H1 (cell line): ENCODE results near the gene ARL8A. TPM values are rescaled to one million over a fixed set of nuclear protein-coding genes. Genes with fewer than 3 reads are reported as not detected.

Experiments used
- CTCF ChIA-PET: fragments of 300-600 bp; sonication (Branson Sonifier 250); formaldehyde crosslinking; loops from one replicate; lab custom pipeline; 2021; ENCODE audit not compliant: partially characterized antibody; lab: Charles Lee
- POLR2A ChIA-PET: fragments of 300-600 bp; sonication (Branson Sonifier 250); formaldehyde crosslinking; loops from one replicate; lab custom pipeline; 2021; ENCODE audit warnings: inconsistent platforms; ENCODE audit not compliant: partially characterized antibody; lab: Charles Lee
- DNase-seq, 2 experiments: peaks; one replicate each; pipeline versions ENCODE4 v3.0.0 to v3.0.0-alpha.2; 2010 to 2022; ENCODE audit warnings: low spot score in 2 of 2, low read depth in 1 of 2, mixed read lengths in 1 of 2
- FAIRE-seq: peaks from 2 replicates; lab custom pipeline; 2011; peaks lifted over from hg19 to GRCh38; lab: Jason Lieb, UNC
- H2AFZ ChIP-seq: 2 replicates; pipeline ENCODE4 v1.8.1; 2012; ENCODE audit warnings: low read length, inconsistent platforms
- H2AK5ac ChIP-seq: 2 replicates; pipeline ENCODE4 v1.6.1; 2013; ENCODE audit warnings: low read depth, low read length
- H2BK120ac ChIP-seq: replicated peaks from 2 replicates; pipeline ENCODE3; 2013; ENCODE audit warnings: low read depth, low read length, inconsistent platforms
- H2BK12ac ChIP-seq: 2 replicates; pipeline ENCODE4 v1.6.1; 2013; ENCODE audit warnings: low read depth, low read length
- H2BK15ac ChIP-seq: 2 replicates; pipeline ENCODE4 v1.6.1; 2013; ENCODE audit warnings: low read length
- H2BK20ac ChIP-seq: 2 replicates; pipeline ENCODE4 v1.6.1; 2013; ENCODE audit warnings: low read length
- H2BK5ac ChIP-seq: 2 replicates; pipeline ENCODE4 v1.6.1; 2013; ENCODE audit warnings: low read depth, low read length
- H3K14ac ChIP-seq: 2 replicates; pipeline ENCODE4 v1.6.1; 2013; ENCODE audit warnings: inconsistent platforms; ENCODE audit not compliant: insufficient read length
- H3K18ac ChIP-seq: 2 replicates; pipeline ENCODE4 v1.6.1; 2013; ENCODE audit warnings: low read length; ENCODE audit errors: extremely low read depth
- H3K23ac ChIP-seq: 2 replicates; pipeline ENCODE4 v1.6.1; 2013; ENCODE audit warnings: inconsistent platforms; ENCODE audit not compliant: insufficient read length
- H3K23me2 ChIP-seq: 2 replicates; pipeline ENCODE4 v1.6.1; 2013; ENCODE audit warnings: low read depth, low read length
- H3K27ac ChIP-seq: 2 replicates; pipeline ENCODE4 v1.6.1; 2011; ENCODE audit warnings: low read depth, low read length, inconsistent platforms
- H3K27me3 ChIP-seq, 4 experiments: replicated peaks in 1 of 4; 1 replicate in 1 of 4; 2 replicates in 3 of 4; pipeline versions ENCODE4 v1.6.1 to v1.8.1; 2011 to 2013; ENCODE audit warnings: low read length in 3 of 4, mild to moderate bottlenecking in 3 of 4, inconsistent platforms in 2 of 4, mixed read lengths in 2 of 4, moderate library complexity in 1 of 4; ENCODE audit not compliant: control insufficient read depth in 3 of 4, insufficient read depth in 3 of 4; ENCODE audit errors: extremely low read depth in 1 of 4
- H3K36me3 ChIP-seq, 4 experiments: 2 replicates each; pipeline versions ENCODE4 v1.6.1 to v1.8.1; 2011 to 2013; ENCODE audit warnings: mild to moderate bottlenecking in 4 of 4, low read length in 3 of 4, moderate library complexity in 2 of 4, control low read depth in 1 of 4, inconsistent platforms in 1 of 4; ENCODE audit not compliant: insufficient read depth in 4 of 4, control insufficient read depth in 2 of 4
- H3K4ac ChIP-seq: replicated peaks from 2 replicates; pipeline ENCODE3; 2013; ENCODE audit warnings: low read length, low read depth, mixed read lengths, inconsistent platforms; ENCODE audit not compliant: insufficient read length
- H3K4me1 ChIP-seq, 4 experiments: replicated peaks in 1 of 4; 1 replicate in 1 of 4; 2 replicates in 3 of 4; pipeline versions ENCODE4 v1.6.1 to v1.8.1; 2011 to 2013; ENCODE audit warnings: low read length in 3 of 4, inconsistent platforms in 2 of 4, mixed read lengths in 1 of 4; ENCODE audit not compliant: insufficient read depth in 4 of 4, control insufficient read depth in 3 of 4
- H3K4me2 ChIP-seq, 2 experiments: 2 replicates each; pipeline versions ENCODE4 v1.6.1 to v1.8.1; 2011 to 2013; ENCODE audit warnings: low read depth in 2 of 2, low read length in 2 of 2, control low read depth in 1 of 2, inconsistent platforms in 1 of 2, mild to moderate bottlenecking in 1 of 2; ENCODE audit not compliant: insufficient read depth in 1 of 2
- H3K4me3 ChIP-seq, 4 experiments: fragments of 200-600, 300-600 bp in 1 of 4; sonication (generic), shearing (Covaris generic), sonication (Bioruptor Twin) in 1 of 4; 2 replicates each; pipeline versions ENCODE4 v1.5.1 to v1.8.1; 2011 to 2016; ENCODE audit warnings: low read length in 4 of 4, low read depth in 3 of 4, control low read depth in 2 of 4, inconsistent platforms in 2 of 4, mild to moderate bottlenecking in 2 of 4, mixed read lengths in 1 of 4, moderate library complexity in 1 of 4; ENCODE audit not compliant: insufficient read depth in 2 of 4; ENCODE audit errors: extremely low read depth in 1 of 4
- H3K56ac ChIP-seq: replicated peaks from 2 replicates; pipeline ENCODE3; 2013; ENCODE audit warnings: low read depth, mild to moderate bottlenecking, mixed read lengths, low read length, inconsistent platforms; ENCODE audit not compliant: insufficient read length
- H3K79me1 ChIP-seq: 2 replicates; pipeline ENCODE4 v1.6.1; 2013; ENCODE audit warnings: low read depth, low read length, control low read depth
- H3K79me2 ChIP-seq, 2 experiments: 2 replicates each; pipeline versions ENCODE4 v1.6.1 to v1.8.1; 2012 to 2013; ENCODE audit warnings: low read length in 2 of 2, mild to moderate bottlenecking in 2 of 2, inconsistent platforms in 1 of 2; ENCODE audit not compliant: insufficient read depth in 2 of 2, control insufficient read depth in 1 of 2
- H3K9ac ChIP-seq, 4 experiments: replicated peaks in 1 of 4; 1 replicate in 1 of 4; 2 replicates in 3 of 4; pipeline versions ENCODE4 v1.6.1 to v1.8.1; 2011 to 2013; ENCODE audit warnings: low read depth in 3 of 4, low read length in 3 of 4, control low read depth in 2 of 4, mild to moderate bottlenecking in 2 of 4, moderate library complexity in 2 of 4, inconsistent platforms in 1 of 4; ENCODE audit errors: extremely low read depth in 1 of 4
- H3K9me3 ChIP-seq, 2 experiments: 2 replicates each; pipeline versions ENCODE4 v1.6.1 to v1.8.1; 2012 to 2013; ENCODE audit warnings: mild to moderate bottlenecking in 2 of 2, moderate library complexity in 2 of 2, control low read depth in 1 of 2, inconsistent platforms in 1 of 2, low read depth in 1 of 2, low read length in 1 of 2, mixed read lengths in 1 of 2; ENCODE audit not compliant: insufficient read depth in 2 of 2
- H4K20me1 ChIP-seq, 2 experiments: replicated peaks in 1 of 2; 2 replicates each; pipeline versions ENCODE3 to v1.8.1; 2011 to 2013; ENCODE audit warnings: inconsistent platforms in 2 of 2, low read length in 2 of 2, mild to moderate bottlenecking in 1 of 2; ENCODE audit not compliant: insufficient read depth in 2 of 2, control insufficient read depth in 1 of 2
- H4K5ac ChIP-seq: 2 replicates; pipeline ENCODE4 v1.6.1; 2013; ENCODE audit warnings: low read length, low read depth, mixed read lengths, inconsistent platforms; ENCODE audit not compliant: insufficient read length
- H4K8ac ChIP-seq: 2 replicates; pipeline ENCODE4 v1.8.0; 2013; ENCODE audit warnings: mild to moderate bottlenecking, moderate library complexity, low read length, inconsistent platforms; ENCODE audit not compliant: insufficient read depth; ENCODE audit errors: extremely low read depth
- H4K91ac ChIP-seq: replicated peaks from 2 replicates; pipeline ENCODE3; 2013; ENCODE audit warnings: low read length, mixed read lengths, inconsistent platforms; ENCODE audit not compliant: insufficient read length
- EZH2 ChIP-seq: fragments of 200-600 bp; sonication (generic); IDR thresholded peaks from 2 replicates; pipeline ENCODE4 v1.7.1; 2012; ENCODE audit warnings: low read depth, mild to moderate bottlenecking, moderate library complexity, low read length, inconsistent platforms; ENCODE audit not compliant: severe bottlenecking
- JUND ChIP-seq: IDR thresholded peaks from 2 replicates; pipeline ENCODE4 v1.6.1; 2011; ENCODE audit warnings: mild to moderate bottlenecking, improper control_type of control experiment, low read length
- MAX ChIP-seq: IDR thresholded peaks from 2 replicates; pipeline ENCODE4 v1.6.1; 2012; ENCODE audit warnings: inconsistent platforms
- NANOG ChIP-seq: IDR thresholded peaks from 2 replicates; pipeline ENCODE4 v1.6.1; 2011; ENCODE audit warnings: low read length, low read depth, mild to moderate bottlenecking, inconsistent platforms; ENCODE audit not compliant: insufficient read depth, poor library complexity, severe bottlenecking
- RXRA ChIP-seq: IDR thresholded peaks from 2 replicates; pipeline ENCODE4 v1.6.1; 2011; ENCODE audit warnings: low read depth, mild to moderate bottlenecking, low read length, moderate library complexity; ENCODE audit not compliant: insufficient read depth
- WGBS, 2 experiments: shearing (Covaris generic) in 1 of 2; methylation state at CpG; one replicate each; pipeline versions ENCODE4 v1.1.6 to v1.1.7; 2013 to 2015; ENCODE audit warnings: low lambda C conversion rate in 2 of 2, mixed read lengths in 2 of 2, inconsistent platforms in 1 of 2, low coverage in 1 of 2, missing lambda C conversion rate in 1 of 2; ENCODE audit not compliant: insufficient replicate concordance in 2 of 2, insufficient coverage in 1 of 2, insufficient read length in 1 of 2; ENCODE audit errors: extremely low coverage in 1 of 2, missing lambda C conversion rate in 1 of 2; 5-methylcytosine and 5-hydroxymethylcytosine counted together
- polyA plus RNA-seq, 7 experiments: library from polyadenylated mRNA; depleted of rRNA in 3 of 7; stranded (reverse) in 5 of 7; unstranded in 2 of 7; fragments of >200 nt in 5 of 7; fragments of 200-250 nt in 2 of 7; gene quantifications; 1 replicate in 5 of 7; 2 replicates in 1 of 7; 4 replicates in 1 of 7; pipeline versions ENCODE4 v1.2.1 to v1.2.3, GENCODE V29; 2011 to 2013; ENCODE audit warnings: missing spikeins in 2 of 7, mixed read lengths in 2 of 7
- total RNA-seq: library from RNA; stranded (reverse); fragmentation: NEBNext Ultra II Directional; extraction: Animal tissue kit (Norgen Biotek cat#: 25700); gene quantifications from 2 replicates; pipeline ENCODE4 v1.2.1, GENCODE V29; 2021

The ARL8A gene
- total and polyA plus RNA-seq, 2 of the 8 experiments (the other 6 are each of a cell fraction or from before 2014, with no cell fraction given), result 40.3 to 58.7 TPM

GRCh38 chr1:202123336-202123813 is 21.2 kb downstream of the ARL8A start:
- no peak overlapping the region for H3K4me3 ChIP-seq
- POLR2A ChIA-PET, result interaction anchor here (0.5 to 7.2 kb wide), 10 partner anchors 8 to 899 kb away, joined by 3 to 98 read pairs (median 6); partner anchors contain the start of genes ELF3 and TIMM17A
- no peak overlapping the region for H2AK5ac ChIP-seq
- peaks cover 0 to 5% (median 4%) of the 10 kb centered on the region in 4 experiments; a peak in 6 of 7 replicates for H3K4me1 ChIP-seq
- no peak for DNase-seq
- H3K27ac ChIP-seq, result no peak overlapping the region
- no peak overlapping the region for H2AFZ ChIP-seq
- 93% methylated on average over 10 of the region's 10 CpGs; no CpG with 5 or more reads in 1 of the 2 experiments for WGBS, 2 experiments
- no peak for TF ChIP-seq NANOG
- no peak for TF ChIP-seq RXRA
- TF ChIP-seq MAX, result no peak
- peak; percentile 26 for TF ChIP-seq EZH2
- TF ChIP-seq JUND, result no peak
- FAIRE-seq, result no peak
- H4K8ac ChIP-seq, result no peak overlapping the region
- 0 out of 2 replicates have a peak overlapping the region, but pooled peaks have one; percentile 92 for H2BK15ac ChIP-seq
- H3K79me2 ChIP-seq, result no peaks in the 10 kb centered on the region
- 0 out of 2 replicates have a peak overlapping the region, but pooled peaks have one; percentile 55 for H2BK12ac ChIP-seq
- H3K4me2 ChIP-seq, result no peak overlapping the region
- H3K36me3 ChIP-seq, result no peaks in the 10 kb centered on the region
- no peak overlapping the region for H3K14ac ChIP-seq
- H2BK120ac ChIP-seq, result no peak overlapping the region
- H2BK5ac ChIP-seq, result no peak overlapping the region
- no peak overlapping the region for H3K56ac ChIP-seq
- CTCF ChIA-PET, result interaction anchor here (0.6 to 29.2 kb wide), 16 partner anchors 10 to 690 kb away, joined by 3 to 1014 read pairs (median 5); partner anchors contain the start of genes ARL8A, ELF3 and RNPEP
- no peak overlapping the region for H3K18ac ChIP-seq
- H4K5ac ChIP-seq, result no peak overlapping the region
- H4K20me1 ChIP-seq, result no peaks in the 10 kb centered on the region
- no peak overlapping the region for H4K91ac ChIP-seq
- no peaks in the 10 kb centered on the region for H3K9me3 ChIP-seq
- no peaks in the 10 kb centered on the region for H3K27me3 ChIP-seq
- H3K23me2 ChIP-seq, result no peaks in the 10 kb centered on the region
- H3K4ac ChIP-seq, result no peak overlapping the region
- no peaks in the 10 kb centered on the region for H3K79me1 ChIP-seq
- no peak overlapping the region; a peak in 1 of 7 replicates for H3K9ac ChIP-seq
- 0 out of 2 replicates have a peak overlapping the region, but pooled peaks have one; percentile 64 for H2BK20ac ChIP-seq
- H3K23ac ChIP-seq, result no peak overlapping the region
